Measurements from ENCODE around the gene SLC22A5.

The SLC22A5 gene

GRCh38 chr5:132369474-132370180 is at the start of gene SLC22A5:
Gene SLC22A5, plus strand, starts transcription at chr5:132369710. Its CDS starts 263 bp downstream, at chr5:132369973.
- no peak for FAIRE-seq

- FAIRE-seq: no peak
Observed at GRCh38 chr5:132319975-132320374, 49.5 kb upstream of the SLC22A5 start.

GRCh38 chr5:132321109-132321721 is 48.3 kb upstream of the SLC22A5 start:
- no peak for FAIRE-seq

- no peak for FAIRE-seq
Observed at GRCh38 chr5:132322266-132322665, 47.2 kb upstream of the SLC22A5 start.

- no peak for FAIRE-seq
Observed at GRCh38 chr5:132323202-132323601, 46.3 kb upstream of the SLC22A5 start.

- no peak for FAIRE-seq
Observed at GRCh38 chr5:132325691-132326090, 43.8 kb upstream of the SLC22A5 start.

GRCh38 chr5:132327252-132327955 is 42.1 kb upstream of the SLC22A5 start:
- FAIRE-seq: no peak

- no peak for FAIRE-seq
Observed at GRCh38 chr5:132334812-132335211, 34.7 kb upstream of the SLC22A5 start.

- FAIRE-seq: no peak
Observed at GRCh38 chr5:132335402-132335801, 34.1 kb upstream of the SLC22A5 start.

GRCh38 chr5:132339502-132339901 is 30.0 kb upstream of the SLC22A5 start:
- no peak for FAIRE-seq

- no peak for FAIRE-seq
Observed at GRCh38 chr5:132342291-132343180, 27.0 kb upstream of the SLC22A5 start.

GRCh38 chr5:132344775-132345514 is 24.6 kb upstream of the SLC22A5 start:
- FAIRE-seq: no peak

- FAIRE-seq: no peak
Observed at GRCh38 chr5:132353486-132353995, 16.0 kb upstream of the SLC22A5 start.

GRCh38 chr5:132354381-132355139 is 14.9 kb upstream of the SLC22A5 start:
- no peak for FAIRE-seq

- FAIRE-seq: no peak
Observed at GRCh38 chr5:132355140-132355765, 14.3 kb upstream of the SLC22A5 start.

- FAIRE-seq: no peak
Observed at GRCh38 chr5:132358775-132359174, 10.7 kb upstream of the SLC22A5 start.

- no peak for FAIRE-seq
Observed at GRCh38 chr5:132362086-132362485, 7.4 kb upstream of the SLC22A5 start.

GRCh38 chr5:132363431-132364112 is 5.9 kb upstream of the SLC22A5 start:
- FAIRE-seq: no peak

GRCh38 chr5:132364319-132364718 is 5.2 kb upstream of the SLC22A5 start:
- FAIRE-seq: no peak

GRCh38 chr5:132365213-132365612 is 4.3 kb upstream of the SLC22A5 start:
- FAIRE-seq: no peak

Data from A204.1 (cell line).